GM12872 (cell line): Measurements from ENCODE around the gene MIA.

Experiments
- TF ChIP-seq, protein P1 (sequence below): IDR thresholded peaks from 3 replicates; pipeline ENCODE4 v1.5.1; 2011; ENCODE audit warnings: low read depth, mild to moderate bottlenecking, low read length, moderate library complexity; ENCODE audit not compliant: insufficient read depth

Gene MIA

DNA sequence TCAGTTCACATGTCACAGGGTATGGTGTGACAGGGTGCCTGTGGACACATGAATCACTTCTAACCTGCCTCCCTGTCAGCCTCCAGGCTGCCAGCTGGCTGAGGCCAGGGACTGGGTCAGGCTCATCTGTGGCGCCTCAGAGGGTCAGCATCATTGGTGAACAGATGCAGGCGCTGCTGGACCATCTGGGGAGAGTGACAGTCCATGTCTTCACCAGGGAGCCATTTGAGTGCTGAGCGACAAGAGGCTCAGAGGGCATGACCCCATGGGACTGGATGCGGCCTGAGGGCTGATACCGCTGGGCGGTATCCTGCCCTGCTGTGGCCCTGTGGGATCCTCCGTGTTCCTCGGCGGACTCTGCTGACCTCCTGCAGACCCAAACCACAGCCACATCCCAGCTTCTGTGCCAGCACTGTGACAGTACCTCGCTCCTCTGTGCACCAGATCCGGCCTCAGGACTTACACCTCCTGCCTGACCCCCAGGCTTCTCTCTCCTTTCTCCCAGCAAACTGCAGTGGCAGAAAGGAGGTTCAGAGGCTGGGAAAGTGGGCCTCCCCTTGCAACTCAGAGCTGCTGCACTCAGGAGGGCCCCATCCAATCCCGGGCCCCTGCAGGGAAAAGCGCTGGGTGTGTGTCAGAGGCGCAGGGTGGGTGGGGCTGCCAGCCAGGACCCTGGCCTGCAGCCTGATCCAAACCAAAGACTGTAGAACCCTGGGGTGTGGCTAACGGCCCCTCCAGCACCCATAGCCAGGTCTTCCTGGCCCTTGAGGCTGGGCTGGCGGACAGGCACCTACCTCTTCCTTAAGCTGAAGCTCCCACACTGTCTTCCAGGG lies 35.2 kb upstream of the MIA start:
- TF ChIP-seq, protein P1, sequence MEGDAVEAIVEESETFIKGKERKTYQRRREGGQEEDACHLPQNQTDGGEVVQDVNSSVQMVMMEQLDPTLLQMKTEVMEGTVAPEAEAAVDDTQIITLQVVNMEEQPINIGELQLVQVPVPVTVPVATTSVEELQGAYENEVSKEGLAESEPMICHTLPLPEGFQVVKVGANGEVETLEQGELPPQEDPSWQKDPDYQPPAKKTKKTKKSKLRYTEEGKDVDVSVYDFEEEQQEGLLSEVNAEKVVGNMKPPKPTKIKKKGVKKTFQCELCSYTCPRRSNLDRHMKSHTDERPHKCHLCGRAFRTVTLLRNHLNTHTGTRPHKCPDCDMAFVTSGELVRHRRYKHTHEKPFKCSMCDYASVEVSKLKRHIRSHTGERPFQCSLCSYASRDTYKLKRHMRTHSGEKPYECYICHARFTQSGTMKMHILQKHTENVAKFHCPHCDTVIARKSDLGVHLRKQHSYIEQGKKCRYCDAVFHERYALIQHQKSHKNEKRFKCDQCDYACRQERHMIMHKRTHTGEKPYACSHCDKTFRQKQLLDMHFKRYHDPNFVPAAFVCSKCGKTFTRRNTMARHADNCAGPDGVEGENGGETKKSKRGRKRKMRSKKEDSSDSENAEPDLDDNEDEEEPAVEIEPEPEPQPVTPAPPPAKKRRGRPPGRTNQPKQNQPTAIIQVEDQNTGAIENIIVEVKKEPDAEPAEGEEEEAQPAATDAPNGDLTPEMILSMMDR = no peak

DNA sequence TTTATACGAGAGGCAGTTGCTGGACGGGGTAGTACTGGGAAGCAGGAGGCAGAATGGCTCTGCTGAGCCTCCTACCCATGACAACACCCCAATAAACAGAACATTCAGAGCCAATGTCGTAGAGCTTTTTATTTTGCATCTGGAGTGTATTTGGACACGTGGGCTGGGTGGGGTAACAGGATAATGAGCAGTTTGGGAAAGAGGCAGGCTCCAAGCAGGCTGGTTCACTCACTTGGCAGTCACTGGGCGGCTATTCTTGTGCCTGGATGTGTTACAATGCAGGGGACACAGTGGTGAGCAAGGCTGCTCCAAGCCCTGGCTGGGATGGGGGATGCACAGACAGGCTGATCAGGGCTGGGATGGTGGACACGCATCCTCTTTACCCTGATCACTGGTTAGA lies 34.6 kb upstream of the MIA start:
- TF ChIP-seq, protein P1 = no peak

DNA sequence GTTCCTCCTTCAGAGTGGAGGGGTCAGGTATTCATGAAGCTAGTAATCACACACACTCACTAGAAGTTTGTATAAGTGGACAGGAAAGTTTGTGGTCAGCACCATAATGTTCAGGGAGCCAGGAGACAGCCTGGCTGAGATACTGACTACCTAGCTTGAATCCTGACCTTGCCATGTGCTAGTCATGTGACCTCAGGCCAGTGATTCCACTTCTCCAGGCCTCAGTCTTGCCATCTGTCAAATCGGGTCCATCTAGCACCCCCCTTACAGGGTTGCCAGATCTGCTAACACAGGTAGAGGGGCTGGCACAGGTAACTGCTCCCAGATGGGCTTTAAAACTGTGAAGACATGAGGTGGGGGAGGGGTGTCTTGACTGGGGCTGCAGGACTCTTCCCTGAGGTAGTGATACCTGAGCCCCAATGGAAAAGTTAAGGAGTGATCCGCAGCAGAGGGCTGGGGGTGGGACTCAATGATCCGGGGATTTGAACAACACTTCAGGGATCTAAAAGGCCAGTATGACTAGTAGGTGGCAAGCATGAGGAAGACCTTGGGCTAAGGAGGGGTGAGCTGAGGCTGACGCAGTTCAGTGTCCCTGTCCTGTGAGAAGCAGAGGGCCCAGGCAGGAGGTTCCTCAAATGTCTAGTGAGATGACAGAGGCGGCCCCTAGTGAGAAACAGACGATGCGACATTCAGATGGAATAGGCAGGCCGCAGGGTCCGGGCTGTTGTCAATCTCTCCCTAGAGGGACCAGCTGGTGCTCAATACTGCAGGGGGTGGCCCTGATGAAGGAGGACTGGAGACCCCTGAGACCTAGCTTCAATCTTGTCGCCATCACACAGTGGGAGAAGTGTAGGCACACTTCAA lies 33.6 kb upstream of the MIA start:
- TF ChIP-seq, protein P1 = no peak

DNA sequence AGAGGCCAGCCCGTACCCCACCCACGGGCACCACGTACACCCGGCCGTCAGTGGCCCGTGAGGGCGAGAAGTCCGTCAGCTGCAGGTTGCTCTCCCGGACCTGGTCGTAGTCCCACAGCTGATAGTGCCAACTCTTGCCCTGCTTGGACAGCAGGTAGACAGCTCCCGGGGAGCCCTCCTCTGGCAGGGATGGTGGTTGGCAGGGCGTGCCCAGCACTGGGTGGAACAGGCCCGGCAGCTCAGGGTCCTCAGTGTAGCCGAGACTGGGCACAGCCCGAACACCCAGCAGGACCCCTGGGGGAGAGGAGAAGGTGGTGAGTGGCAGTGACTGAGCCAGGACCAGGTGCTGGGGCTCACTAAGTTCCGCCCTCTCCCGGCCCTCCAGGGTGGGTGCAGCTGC lies 32.8 kb upstream of the MIA start:
- TF ChIP-seq, protein P1 = no peak

DNA sequence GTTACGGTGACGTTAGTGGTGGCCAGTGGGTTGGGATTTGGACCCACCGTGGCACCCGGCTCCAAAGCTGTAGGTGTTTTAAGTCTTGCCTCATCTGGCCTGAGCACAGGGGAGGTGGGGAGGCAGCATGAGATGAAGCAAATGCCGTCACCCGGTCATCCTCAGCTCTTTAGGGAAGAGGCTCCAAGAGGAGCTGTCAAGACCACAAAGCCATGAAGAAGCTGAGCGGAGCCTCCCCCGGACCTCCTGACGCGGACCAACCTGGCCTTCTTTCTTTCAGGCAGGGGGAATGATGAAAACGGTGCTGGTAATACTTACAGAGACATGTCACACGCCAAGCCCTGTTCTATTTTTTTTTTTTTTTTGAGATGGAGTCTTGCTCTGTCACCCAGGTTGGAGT lies 32.4 kb upstream of the MIA start:
- TF ChIP-seq, protein P1 = no peak

DNA sequence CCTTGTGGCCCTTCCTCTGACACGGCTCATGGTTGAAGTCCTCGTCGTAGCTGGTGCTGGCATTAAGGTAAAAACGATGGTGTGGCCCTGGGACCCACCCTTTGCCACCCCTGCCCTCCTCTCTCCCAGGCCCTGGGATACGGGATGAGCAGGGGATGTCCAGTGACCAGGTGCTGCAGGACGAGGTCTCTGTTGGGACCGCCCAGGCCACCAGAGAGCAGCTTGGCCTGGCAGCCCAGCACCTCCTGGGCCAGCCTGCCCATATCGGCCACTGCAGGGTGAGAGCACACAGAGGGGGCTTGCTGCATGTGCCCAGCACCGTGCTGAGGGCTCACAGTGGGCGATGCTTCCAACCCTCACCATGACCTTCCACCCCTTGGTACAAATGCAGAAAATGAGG lies 31.4 kb upstream of the MIA start:
- TF ChIP-seq, protein P1 = no peak
